H1 (cell line): Measurements from ENCODE around the gene PLCH2.
A peak's percentile ranks its signal among the peaks of the same experiment; 100 is the strongest.

Source experiments
- CHD1 ChIP-seq: IDR thresholded peaks from 2 replicates; pipeline ENCODE4 v1.6.1; 2012; ENCODE audit warnings: low read depth, low read length, improper control_type of control experiment
- CHD2 ChIP-seq: IDR thresholded peaks from 2 replicates; pipeline ENCODE4 v1.6.1; 2012; ENCODE audit warnings: low read length, improper control_type of control experiment
- EP300 ChIP-seq, 2 experiments: IDR thresholded peaks; 1 replicate in 1 of 2; 2 replicates in 1 of 2; pipeline ENCODE4 v1.6.1; 2011 to 2012; ENCODE audit warnings: low read depth in 2 of 2, low read length in 2 of 2, mild to moderate bottlenecking in 2 of 2, borderline replicate concordance in 1 of 2, inconsistent platforms in 1 of 2, moderate library complexity in 1 of 2
- EZH2 ChIP-seq: fragments of 200-600 bp; sonication (generic); IDR thresholded peaks from 2 replicates; pipeline ENCODE4 v1.7.1; 2012; ENCODE audit warnings: low read depth, mild to moderate bottlenecking, moderate library complexity, low read length, inconsistent platforms; ENCODE audit not compliant: severe bottlenecking
- FOSL1 ChIP-seq: IDR thresholded peaks from 2 replicates; pipeline ENCODE4 v1.6.1; 2011; ENCODE audit warnings: mild to moderate bottlenecking, low read depth, low read length, moderate library complexity; ENCODE audit not compliant: insufficient read depth
- HDAC2 ChIP-seq, 2 experiments: fragments of 300-600 bp in 1 of 2; sonication (generic) in 1 of 2; IDR thresholded peaks; 2 replicates each; pipeline ENCODE4 v1.6.1; 2011 to 2012; ENCODE audit warnings: low read depth in 2 of 2, low read length in 2 of 2, mild to moderate bottlenecking in 2 of 2, moderate library complexity in 2 of 2, borderline replicate concordance in 1 of 2, inconsistent platforms in 1 of 2
- HDAC6 ChIP-seq: IDR thresholded peaks from one replicate; pipeline ENCODE4 v1.7.1; 2012; ENCODE audit warnings: low read depth, mild to moderate bottlenecking, inconsistent platforms, low read length, moderate library complexity
- KDM5A ChIP-seq: fragments of 200-600 bp; IDR thresholded peaks from 2 replicates; pipeline ENCODE4 v1.7.1; 2012; ENCODE audit warnings: mild to moderate bottlenecking, low read length, inconsistent platforms, mixed read lengths
- POLR2A ChIP-seq, 2 experiments: IDR thresholded peaks; 1 replicate in 1 of 2; 2 replicates in 1 of 2; pipeline ENCODE4 v1.6.1; 2011; ENCODE audit warnings: low read depth in 2 of 2, low read length in 2 of 2, mild to moderate bottlenecking in 2 of 2; ENCODE audit errors: control extremely low read depth in 1 of 2
- POLR2AphosphoS5 ChIP-seq: IDR thresholded peaks from 2 replicates; pipeline ENCODE4 v1.6.1; 2011; ENCODE audit warnings: low read depth, low read length
- SIN3A ChIP-seq, 2 experiments: IDR thresholded peaks in 1 of 2; conservative IDR thresholded peaks in 1 of 2; 2 replicates each; pipeline ENCODE4 v1.6.1; 2011 to 2012; ENCODE audit warnings: low read length in 2 of 2, improper control_type of control experiment in 1 of 2, low read depth in 1 of 2, mild to moderate bottlenecking in 1 of 2
- SRF ChIP-seq: IDR thresholded peaks from 2 replicates; pipeline ENCODE4 v1.6.1; 2011; ENCODE audit warnings: mild to moderate bottlenecking, low read depth, low read length, moderate library complexity
- TAF1 ChIP-seq: IDR thresholded peaks from 2 replicates; pipeline ENCODE4 v1.6.1; 2011; ENCODE audit warnings: mild to moderate bottlenecking, low read depth, low read length
- TF ChIP-seq, protein P1 (sequence below), 3 experiments: IDR thresholded peaks; 1 replicate in 2 of 3; 2 replicates in 1 of 3; pipeline versions ENCODE4 v1.5.1 to v1.6.1; 2011; ENCODE audit warnings: low read length in 3 of 3, mild to moderate bottlenecking in 3 of 3, inconsistent platforms in 2 of 3, low read depth in 1 of 3, moderate library complexity in 1 of 3; ENCODE audit not compliant: insufficient read depth in 1 of 3; ENCODE audit errors: control extremely low read depth in 1 of 3

DNA sequence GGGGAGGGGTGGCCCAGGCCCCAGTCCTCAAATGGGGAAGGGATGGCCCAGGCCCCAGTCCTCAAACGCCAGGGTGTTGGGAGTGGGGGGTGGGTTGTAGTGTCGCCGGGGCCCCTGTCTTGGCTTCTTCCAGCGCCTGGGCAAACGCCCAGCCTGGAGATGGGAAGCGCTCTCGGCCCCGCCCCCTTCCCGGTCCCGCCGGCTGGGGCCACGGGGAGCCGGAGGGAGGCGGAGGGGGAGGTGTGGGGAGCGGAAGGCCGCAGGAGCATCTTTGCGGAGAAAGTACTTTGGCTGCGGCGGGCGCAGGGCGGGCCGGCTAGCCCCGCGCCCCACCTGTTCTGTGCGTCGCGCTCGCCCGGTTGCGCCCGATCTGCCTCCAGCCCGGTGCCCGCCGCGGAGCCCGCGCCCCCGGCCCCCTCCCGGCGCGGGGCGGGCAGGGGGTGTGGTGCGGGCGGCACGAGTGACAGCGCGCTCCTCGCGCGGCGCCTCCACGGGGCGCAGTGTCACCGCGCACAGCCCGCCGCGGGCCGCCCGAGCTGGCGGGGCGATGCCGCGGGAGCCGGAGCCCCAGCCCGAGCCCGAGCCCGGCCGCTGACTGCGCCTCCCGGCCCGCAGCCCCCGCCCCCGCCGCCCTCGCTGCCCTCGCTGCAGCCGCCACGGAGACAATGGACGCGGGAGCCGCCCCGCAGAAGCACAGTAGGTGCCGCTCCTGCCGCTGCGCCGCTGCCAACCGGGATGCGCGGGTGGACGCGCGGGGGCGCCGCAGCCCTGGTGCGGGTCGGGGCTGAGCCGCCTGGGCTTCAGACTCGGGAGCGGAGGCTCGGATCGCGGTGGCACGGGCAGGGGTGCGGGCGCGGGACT, 32.6 kb upstream of the PLCH2 start:
- TF ChIP-seq POLR2A (IDR thresholded peaks at IDR 0.05; ENCODE audit: control extremely low read depth in 1 of 2, low read depth in 2 of 2, low read length in 2 of 2) (no peak), EZH2 (peak; percentile 50), TAF1 (no peak), SRF (no peak), POLR2AphosphoS5 (no peak), CHD1 (no peak), SIN3A (conservative IDR thresholded peaks at IDR 0.05 in 1 of 2, IDR thresholded peaks at IDR 0.05 in 1 of 2; ENCODE audit: low read depth in 1 of 2, low read length in 2 of 2) (no peak), HDAC6 (no peak), HDAC2 (IDR thresholded peaks at IDR 0.05; ENCODE audit: borderline replicate concordance in 1 of 2, low read depth in 2 of 2, low read length in 2 of 2) (no peak), CHD2 (no peak), KDM5A (no peak), EP300 (IDR thresholded peaks at IDR 0.05; ENCODE audit: borderline replicate concordance in 1 of 2, low read depth in 2 of 2, low read length in 2 of 2) (no peak), FOSL1 (no peak)
- TF ChIP-seq, protein P1, sequence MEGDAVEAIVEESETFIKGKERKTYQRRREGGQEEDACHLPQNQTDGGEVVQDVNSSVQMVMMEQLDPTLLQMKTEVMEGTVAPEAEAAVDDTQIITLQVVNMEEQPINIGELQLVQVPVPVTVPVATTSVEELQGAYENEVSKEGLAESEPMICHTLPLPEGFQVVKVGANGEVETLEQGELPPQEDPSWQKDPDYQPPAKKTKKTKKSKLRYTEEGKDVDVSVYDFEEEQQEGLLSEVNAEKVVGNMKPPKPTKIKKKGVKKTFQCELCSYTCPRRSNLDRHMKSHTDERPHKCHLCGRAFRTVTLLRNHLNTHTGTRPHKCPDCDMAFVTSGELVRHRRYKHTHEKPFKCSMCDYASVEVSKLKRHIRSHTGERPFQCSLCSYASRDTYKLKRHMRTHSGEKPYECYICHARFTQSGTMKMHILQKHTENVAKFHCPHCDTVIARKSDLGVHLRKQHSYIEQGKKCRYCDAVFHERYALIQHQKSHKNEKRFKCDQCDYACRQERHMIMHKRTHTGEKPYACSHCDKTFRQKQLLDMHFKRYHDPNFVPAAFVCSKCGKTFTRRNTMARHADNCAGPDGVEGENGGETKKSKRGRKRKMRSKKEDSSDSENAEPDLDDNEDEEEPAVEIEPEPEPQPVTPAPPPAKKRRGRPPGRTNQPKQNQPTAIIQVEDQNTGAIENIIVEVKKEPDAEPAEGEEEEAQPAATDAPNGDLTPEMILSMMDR (IDR thresholded peaks at IDR 0.05; ENCODE audit: control extremely low read depth in 1 of 3, insufficient read depth in 1 of 3, low read depth in 1 of 3, low read length in 3 of 3), result peak in 2 of 3 experiments; percentile 24 to 54; a peak in 3 of 4 replicates
